Measurements from ENCODE around the gene PMF1.
"Not testable (repeated sequence)": the region's sequence is repeated elsewhere in the genome, so short reads cannot be mapped to it uniquely, and the experiment has no call there.

PMF1 gene

GRCh38 chr1:156212833-156213643 is at the start of gene PMF1:
PMF1 (plus strand) TSS chr1:156213007; CDS start chr1:156213016, 9 bp downstream.
- DNase-seq (ENCODE audit: low read depth in 1 of 2, low spot score in 1 of 2), result peak; percentile 91 to 92

GRCh38 chr1:156163712-156164111 is 49.1 kb upstream of the PMF1 start:
- no peak for DNase-seq (ENCODE audit: low read depth in 1 of 2, low spot score in 1 of 2)

- DNase-seq (ENCODE audit: low read depth in 1 of 2, low spot score in 1 of 2), result no peak
Observed at GRCh38 chr1:156164125-156164831, 48.5 kb upstream of the PMF1 start.

- no peak for DNase-seq (ENCODE audit: low read depth in 1 of 2, low spot score in 1 of 2)
Observed at GRCh38 chr1:156165083-156165482, 47.7 kb upstream of the PMF1 start.

- DNase-seq (ENCODE audit: low read depth in 1 of 2, low spot score in 1 of 2), result no peak
Observed at GRCh38 chr1:156167536-156167935, 45.3 kb upstream of the PMF1 start.

GRCh38 chr1:156172696-156173470 is 39.9 kb upstream of the PMF1 start:
- DNase-seq (ENCODE audit: low read depth in 1 of 2, low spot score in 1 of 2), result no peak

GRCh38 chr1:156176610-156177210 is 36.1 kb upstream of the PMF1 start:
- DNase-seq (ENCODE audit: low read depth in 1 of 2, low spot score in 1 of 2), result no peak

GRCh38 chr1:156177919-156178654 is 34.7 kb upstream of the PMF1 start:
- no peak for DNase-seq (ENCODE audit: low read depth in 1 of 2, low spot score in 1 of 2)

GRCh38 chr1:156180471-156180870 is 32.3 kb upstream of the PMF1 start:
- no peak for DNase-seq (ENCODE audit: low read depth in 1 of 2, low spot score in 1 of 2)

- DNase-seq (ENCODE audit: low read depth in 1 of 2, low spot score in 1 of 2), result not testable (repeated sequence)
Observed at GRCh38 chr1:156181391-156181924, 31.3 kb upstream of the PMF1 start.

- not testable (repeated sequence) for DNase-seq (ENCODE audit: low read depth in 1 of 2, low spot score in 1 of 2)
Observed at GRCh38 chr1:156182010-156182779, 30.6 kb upstream of the PMF1 start.

- not testable (repeated sequence) for DNase-seq (ENCODE audit: low read depth in 1 of 2, low spot score in 1 of 2)
Observed at GRCh38 chr1:156186347-156187177, 26.2 kb upstream of the PMF1 start.

GRCh38 chr1:156190265-156190664 is 22.5 kb upstream of the PMF1 start:
- not testable (repeated sequence) for DNase-seq (ENCODE audit: low read depth in 1 of 2, low spot score in 1 of 2)

- DNase-seq (ENCODE audit: low read depth in 1 of 2, low spot score in 1 of 2), result no peak
Observed at GRCh38 chr1:156191292-156191964, 21.4 kb upstream of the PMF1 start.

GRCh38 chr1:156193208-156193487 is 19.7 kb upstream of the PMF1 start:
- DNase-seq (ENCODE audit: low read depth in 1 of 2, low spot score in 1 of 2), result no peak

- peak; percentile 90 to 93 for DNase-seq (ENCODE audit: low read depth in 1 of 2, low spot score in 1 of 2)
Observed at GRCh38 chr1:156193488-156194299, 19.1 kb upstream of the PMF1 start, which contains the start of gene SLC25A44. SLC25A44 (plus strand) TSS chr1:156194104; CDS start chr1:156199848, 5,744 bp downstream.

GRCh38 chr1:156194300-156194652 is 18.5 kb upstream of the PMF1 start:
- DNase-seq (ENCODE audit: low read depth in 1 of 2, low spot score in 1 of 2), result no peak

All from activated T-helper 1 cell treated with anti-CD3 and anti-CD28 coated beads, Interleukin-2, amount 50 U/mL, for 16 hours (primary cell).